Vagina (tissue), 2 donors: ENCODE data around the gene NRXN3. TPM values are rescaled to one million over a fixed set of nuclear protein-coding genes. Genes with fewer than 3 reads are reported as not detected.

Experiments used
- DNase-seq, 2 donors: peaks; one replicate each; pipeline ENCODE4 v3.0.0-alpha.2; 2017; ENCODE audit errors: extremely low spot score in 2 of 2
- H3K27ac ChIP-seq: fragments of 200-600 bp; sonication (generic); one replicate; pipeline ENCODE4 v1.5.1; 2019
- H3K27me3 ChIP-seq: fragments of 200-600 bp; sonication (generic); one replicate; pipeline ENCODE4 v1.5.1; 2019
- H3K36me3 ChIP-seq, 2 donors: fragments of 200-600 bp; sonication (generic); one replicate each; pipeline ENCODE4 v1.5.1; 2017 to 2019
- H3K4me1 ChIP-seq: fragments of 200-600 bp; sonication (generic); one replicate; pipeline ENCODE4 v1.5.1; 2019
- H3K4me3 ChIP-seq, 2 donors: fragments of 200-600 bp; sonication (generic); 1 replicate in 1 of 2; 2 replicates in 1 of 2; pipeline ENCODE4 v1.5.1; 2016 to 2019
- H3K9me3 ChIP-seq: fragments of 200-600 bp; sonication (generic); one replicate; pipeline ENCODE4 v1.5.1; 2019
- CTCF ChIP-seq, 3 experiments: fragments of 450-650 bp in 2 of 3; fragments of 200-600 bp in 1 of 3; sonication (generic) in 1 of 3; IDR thresholded peaks; one replicate each; pipeline ENCODE4 v1.5.1; 2017 to 2019; ENCODE audit warnings: antibody characterized with exemption in 3 of 3, mild to moderate bottlenecking in 2 of 3, moderate library complexity in 2 of 3
- POLR2A ChIP-seq, 2 donors: fragments of 450-650 bp; IDR thresholded peaks; one replicate each; pipeline ENCODE4 v1.6.1; 2017; ENCODE audit warnings: antibody characterized with exemption in 2 of 2, mild to moderate bottlenecking in 2 of 2, moderate library complexity in 2 of 2
- POLR2AphosphoS5 ChIP-seq, 2 donors: sonication (generic); formaldehyde crosslinking; IDR thresholded peaks; one replicate each; pipeline ENCODE4 v1.9.0; 2017; ENCODE audit warnings: antibody characterized with exemption in 2 of 2, mild to moderate bottlenecking in 2 of 2, low read depth in 1 of 2; ENCODE audit not compliant: insufficient read depth in 1 of 2
- intact Hi-C: fragments of 100-400 bp; cut with DNase I; formaldehyde crosslinking; loops from one replicate; pipeline ENCODE4 v1.15.1; 2023
- total RNA-seq: library from RNA; depleted of rRNA; stranded (reverse); fragments of >200 nt; gene quantifications from one replicate; pipeline ENCODE4 v1.2.3, GENCODE V29; 2016

The NRXN3 gene
- total RNA-seq, 1 donor from 2014 or later, result 4.7 TPM

- no peak for TF ChIP-seq CTCF (IDR thresholded peaks at IDR 0.05)
- no peak for TF ChIP-seq POLR2A (IDR thresholded peaks at IDR 0.05)
- no peak overlapping the region for H3K27ac ChIP-seq
- no peak for DNase-seq
- no peak overlapping the region for H3K4me3 ChIP-seq
- no peaks in the 10 kb centered on the region for H3K9me3 ChIP-seq
- H3K36me3 ChIP-seq, result no peaks in the 10 kb centered on the region
- no peaks in the 10 kb centered on the region for H3K27me3 ChIP-seq
- intact Hi-C loops, result no loop called here
- H3K4me1 ChIP-seq, result no peaks in the 10 kb centered on the region
Measured at GRCh38 chr14:79658221-79658620, 1488.0 kb downstream of the NRXN3 start.

GRCh38 chr14:79658769-79659168 is 1488.6 kb downstream of the NRXN3 start:
- TF ChIP-seq CTCF (IDR thresholded peaks at IDR 0.05) (no peak), POLR2AphosphoS5 (IDR thresholded peaks at IDR 0.05; ENCODE audit: insufficient read depth in 1 of 2, low read depth in 1 of 2) (no peak), POLR2A (IDR thresholded peaks at IDR 0.05) (no peak)
- Histone ChIP-seq H3K9me3 (no peaks in the 10 kb centered on the region), H3K27me3 (no peaks in the 10 kb centered on the region), H3K4me1 (no peaks in the 10 kb centered on the region), H3K27ac (no peak overlapping the region), H3K36me3 (no peaks in the 10 kb centered on the region), H3K4me3 (no peak overlapping the region)
- DNase-seq, result no peak
- intact Hi-C loops, result no loop called here

GRCh38 chr14:79660053-79660939 is 1490.1 kb downstream of the NRXN3 start:
- Histone ChIP-seq H3K27ac (no peak overlapping the region), H3K9me3 (no peaks in the 10 kb centered on the region), H3K4me3 (no peak overlapping the region), H3K4me1 (no peaks in the 10 kb centered on the region), H3K36me3 (no peaks in the 10 kb centered on the region), H3K27me3 (no peaks in the 10 kb centered on the region)
- TF ChIP-seq POLR2A (IDR thresholded peaks at IDR 0.05) (no peak), POLR2AphosphoS5 (IDR thresholded peaks at IDR 0.05; ENCODE audit: insufficient read depth in 1 of 2, low read depth in 1 of 2) (no peak), CTCF (IDR thresholded peaks at IDR 0.05) (no peak)
- no peak for DNase-seq
- intact Hi-C loops, result no loop called here

GRCh38 chr14:79661752-79662151 is 1491.6 kb downstream of the NRXN3 start:
- no peak overlapping the region for H3K4me3 ChIP-seq
- no peaks in the 10 kb centered on the region for H3K27me3 ChIP-seq
- H3K4me1 ChIP-seq, result no peaks in the 10 kb centered on the region
- H3K9me3 ChIP-seq, result no peaks in the 10 kb centered on the region
- no peak for TF ChIP-seq POLR2A (IDR thresholded peaks at IDR 0.05)
- TF ChIP-seq POLR2AphosphoS5 (IDR thresholded peaks at IDR 0.05; ENCODE audit: insufficient read depth in 1 of 2, low read depth in 1 of 2), result no peak
- no peak for TF ChIP-seq CTCF (IDR thresholded peaks at IDR 0.05)
- no peak overlapping the region for H3K27ac ChIP-seq
- no peaks in the 10 kb centered on the region for H3K36me3 ChIP-seq
- no peak for DNase-seq
- intact Hi-C loops, result no loop called here

GRCh38 chr14:79663453-79663852 is 1493.3 kb downstream of the NRXN3 start:
- no peak overlapping the region for H3K4me3 ChIP-seq
- intact Hi-C loops, result no loop called here
- no peak for TF ChIP-seq CTCF (IDR thresholded peaks at IDR 0.05)
- TF ChIP-seq POLR2AphosphoS5 (IDR thresholded peaks at IDR 0.05; ENCODE audit: insufficient read depth in 1 of 2, low read depth in 1 of 2), result no peak
- TF ChIP-seq POLR2A (IDR thresholded peaks at IDR 0.05), result no peak

More at GRCh38 chr14:79663453-79663852, 1493.3 kb downstream of the NRXN3 start:
- H3K9me3 ChIP-seq, result no peaks in the 10 kb centered on the region
- H3K36me3 ChIP-seq, result no peaks in the 10 kb centered on the region
- no peak for DNase-seq
- no peaks in the 10 kb centered on the region for H3K4me1 ChIP-seq
- H3K27ac ChIP-seq, result no peak overlapping the region
- no peaks in the 10 kb centered on the region for H3K27me3 ChIP-seq
